ENCODE data around the gene AGBL1.
"Not testable (repeated sequence)": the region's sequence is repeated elsewhere in the genome, so short reads cannot be mapped to it uniquely, and the experiment has no call there.

AGBL1 gene

DNA sequence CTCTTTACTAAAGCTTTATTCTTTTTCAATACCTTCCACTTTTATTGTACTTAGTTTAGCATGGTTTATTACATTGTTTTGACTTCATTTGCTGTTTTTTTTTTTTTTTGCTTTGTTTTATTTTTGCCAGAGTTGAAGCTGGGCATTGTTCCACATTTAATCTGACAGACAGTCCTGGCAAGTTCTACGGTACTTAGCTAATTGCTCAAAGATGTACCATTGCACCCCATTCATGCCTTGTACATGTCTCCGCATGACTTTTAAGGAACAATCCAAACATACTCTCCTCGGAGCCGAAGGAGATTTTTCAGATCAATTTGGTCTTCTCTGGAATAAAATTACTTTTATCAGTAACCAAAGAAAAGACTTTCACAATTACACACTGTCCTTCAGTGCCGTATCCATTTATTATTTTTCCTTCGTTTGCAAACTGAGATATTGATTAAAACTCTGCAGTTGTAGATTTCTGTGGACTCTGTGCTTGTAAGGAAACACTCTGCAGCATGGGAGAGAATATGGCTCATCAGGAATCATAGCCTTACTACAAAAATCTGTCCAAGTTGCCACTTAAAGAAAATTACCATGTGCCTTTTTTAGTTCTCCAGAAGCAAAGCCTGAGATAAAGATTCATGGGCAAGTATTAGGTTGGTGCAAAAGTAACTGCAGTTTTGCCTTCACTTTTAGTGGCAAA is 952.0 kb downstream of the AGBL1 start:
- DNase-seq: no peak

DNA sequence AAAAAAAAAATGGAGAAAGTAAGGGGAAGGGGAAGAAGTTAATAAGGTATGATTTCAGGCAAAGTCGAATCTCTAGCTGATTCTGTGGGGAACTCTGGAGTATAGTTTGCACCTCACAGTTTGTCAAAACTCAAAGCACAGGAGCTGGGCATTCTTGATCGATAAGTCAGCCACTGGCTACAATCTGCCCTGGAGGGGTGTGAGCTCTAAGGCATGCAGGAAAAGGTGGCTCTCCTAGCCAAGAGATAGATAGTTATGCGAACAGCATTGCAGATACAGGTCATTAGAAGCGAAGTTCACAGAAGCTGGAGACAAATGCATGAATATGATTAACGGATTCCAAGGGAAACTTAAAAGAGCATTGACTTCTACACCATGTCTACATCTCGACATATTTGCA is 952.6 kb downstream of the AGBL1 start:
- no peak for DNase-seq

DNA sequence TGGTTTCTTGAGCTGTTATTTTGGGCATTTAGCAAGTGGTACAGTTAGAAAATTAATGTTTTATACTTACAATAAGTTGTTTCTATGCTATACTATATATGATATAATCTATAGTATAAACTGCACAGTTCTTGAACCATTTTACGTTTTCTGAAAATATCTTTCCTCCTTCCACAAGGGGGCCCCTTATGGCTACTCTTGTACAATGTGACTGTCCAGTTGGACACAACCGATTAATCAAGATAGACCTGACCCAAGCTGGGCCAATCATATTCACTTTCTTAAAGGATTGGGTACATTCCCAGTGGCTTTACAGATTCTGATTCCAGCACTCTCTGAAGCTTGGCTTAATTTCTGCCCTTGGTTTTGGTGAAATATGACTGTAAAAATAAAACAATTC is 953.4 kb downstream of the AGBL1 start:
- DNase-seq: no peak

DNA sequence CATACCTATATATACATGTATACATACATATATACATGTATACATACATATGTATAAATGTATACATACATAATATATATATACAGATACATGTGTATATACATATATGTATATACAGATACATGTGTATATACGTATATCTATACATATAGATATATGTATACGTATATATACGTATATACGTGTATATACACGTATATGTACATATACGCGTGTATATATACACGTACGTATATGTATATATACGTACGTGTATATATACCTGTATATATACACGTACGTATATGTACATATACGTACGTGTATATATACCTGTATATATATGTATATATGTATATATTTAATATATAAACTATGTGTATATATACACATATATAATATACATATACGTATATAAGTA is 955.2 kb downstream of the AGBL1 start:
- DNase-seq: no peak

DNA sequence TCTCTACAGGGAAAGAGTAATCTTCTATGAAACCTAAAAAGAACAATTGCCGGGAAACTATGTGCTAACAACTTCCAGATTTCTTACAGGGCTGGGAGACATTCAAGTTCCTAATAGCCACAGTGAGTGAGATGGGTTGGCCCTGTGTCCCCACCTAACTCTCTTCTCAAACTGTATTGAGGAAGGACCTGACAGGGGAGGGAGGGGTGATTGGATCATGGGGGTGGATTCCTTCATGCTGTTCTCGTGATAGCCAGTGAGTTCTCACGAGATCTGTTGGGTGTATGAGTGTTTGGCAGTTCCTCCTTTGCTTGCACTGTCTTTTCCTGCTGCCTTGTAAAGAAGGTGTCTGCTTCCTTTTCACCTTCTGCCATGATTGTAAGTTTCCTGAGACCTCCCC is 958.7 kb downstream of the AGBL1 start:
- no peak for DNase-seq

DNA sequence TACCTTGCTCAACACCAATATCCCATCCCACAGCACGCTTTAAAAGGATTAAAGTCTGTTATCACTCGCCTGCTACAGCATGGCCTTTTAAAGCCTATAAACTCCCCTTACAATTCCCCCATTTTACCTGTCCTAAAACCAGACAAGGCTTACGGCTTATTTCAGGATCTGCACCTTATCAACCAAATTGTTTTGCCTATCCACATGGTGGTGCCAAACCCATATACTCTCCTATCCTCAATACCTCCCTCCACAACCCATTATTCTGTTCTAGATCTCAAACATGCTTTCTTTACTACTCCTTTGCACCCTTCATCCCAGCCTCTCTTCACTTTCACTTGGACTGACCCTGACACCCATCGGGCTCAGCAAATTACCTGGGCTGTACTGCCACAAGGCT is 962.9 kb downstream of the AGBL1 start:
- DNase-seq: not testable (repeated sequence)

DNA sequence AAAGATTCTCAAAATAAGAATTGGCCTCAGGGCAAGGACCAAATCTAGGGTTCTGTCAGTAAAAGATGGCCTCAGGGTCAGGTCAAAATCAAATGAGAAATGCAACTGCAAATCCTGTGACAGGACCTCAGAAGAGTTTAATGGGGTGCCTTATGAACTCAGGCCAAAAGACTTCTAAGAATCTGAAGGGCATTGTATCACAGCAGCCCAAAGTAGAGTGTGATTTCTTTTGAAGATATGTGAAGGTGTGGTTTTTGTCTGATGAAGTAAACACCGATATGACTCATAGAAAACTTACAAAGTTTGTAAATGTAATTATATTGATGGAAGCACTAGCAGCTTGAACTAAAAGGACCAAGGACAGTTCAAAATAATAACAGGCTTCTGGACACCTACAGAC is 966.1 kb downstream of the AGBL1 start:
- no peak for DNase-seq

DNA sequence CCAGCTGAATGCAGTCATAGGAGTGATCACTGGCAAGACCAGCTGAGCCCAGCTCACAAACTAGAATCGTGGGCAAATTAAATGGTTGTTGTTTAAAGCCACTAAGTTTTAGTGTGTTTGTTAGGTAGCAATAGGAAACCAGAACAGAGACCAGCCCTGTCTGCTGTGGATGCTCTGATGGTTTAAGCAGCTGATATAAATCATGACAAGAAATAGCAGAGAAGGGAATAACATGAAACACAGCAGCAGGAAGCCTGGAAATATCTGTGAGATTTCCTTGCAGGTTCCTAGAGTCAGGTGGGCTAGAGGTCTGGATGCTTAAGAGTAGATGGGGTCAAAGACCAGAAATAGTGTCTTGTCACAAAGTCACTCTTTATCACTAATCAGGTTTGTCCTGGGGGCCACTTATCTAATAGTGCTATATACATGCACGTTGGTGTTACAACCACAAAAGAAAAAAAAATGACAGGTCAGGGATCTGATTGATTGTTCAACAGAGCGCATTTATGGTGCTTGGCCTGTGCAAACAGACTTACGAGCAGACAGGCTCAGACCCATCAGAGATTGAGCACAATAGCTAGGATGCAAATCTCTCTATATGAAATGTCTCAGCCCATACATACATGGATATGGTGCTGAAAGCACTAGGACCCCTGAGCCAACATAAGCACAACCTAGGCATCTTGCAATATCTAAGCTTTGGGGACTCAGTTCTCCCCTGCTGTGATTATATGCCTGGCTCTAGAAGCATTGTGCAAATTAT is 967.7 kb downstream of the AGBL1 start:
- DNase-seq: peak; percentile 40

Data from NCI-H1417 treated with DMSO at 0.1 percent for 48 hours (cell line).